ENCODE measurements around the gene WWOX.

The WWOX gene

GRCh38 chr16:78639775-78640174, 540.3 kb downstream of the WWOX start:
- H3K4me1 ChIP-seq, result no peaks in the 10 kb centered on the region
- no peaks in the 10 kb centered on the region for H3K36me3 ChIP-seq
- no peak overlapping the region for H3K4me3 ChIP-seq
- intact Hi-C loops (cut with DNase I; ENCODE audit: low total_unique reads), result no loop called here
- no peak for TF ChIP-seq CTCF (IDR thresholded peaks at IDR 0.05)
- H3K27me3 ChIP-seq, result no peaks in the 10 kb centered on the region
- H3K9me3 ChIP-seq, result no peaks in the 10 kb centered on the region
- no peak overlapping the region for H3K27ac ChIP-seq
- DNase-seq, result no peak

- Histone ChIP-seq H3K9me3 (no peaks in the 10 kb centered on the region), H3K27me3 (no peaks in the 10 kb centered on the region)
- intact Hi-C loops (cut with DNase I; ENCODE audit: low total_unique reads), result no loop called here
These were observed 541.4 kb downstream of the WWOX start for GRCh38 chr16:78640886-78641285.

GRCh38 chr16:78641433-78641832, 542.0 kb downstream of the WWOX start:
- H3K27me3 ChIP-seq, result no peaks in the 10 kb centered on the region
- H3K27ac ChIP-seq, result no peak overlapping the region
- no peaks in the 10 kb centered on the region for H3K36me3 ChIP-seq
- H3K9me3 ChIP-seq, result no peaks in the 10 kb centered on the region
- DNase-seq, result no peak
- intact Hi-C loops (cut with DNase I; ENCODE audit: low total_unique reads), result no loop called here
- no peaks in the 10 kb centered on the region for H3K4me1 ChIP-seq
- no peak overlapping the region for H3K4me3 ChIP-seq
- no peak for TF ChIP-seq CTCF (IDR thresholded peaks at IDR 0.05)

More at GRCh38 chr16:78640886-78641285, 541.4 kb downstream of the WWOX start:
- no peaks in the 10 kb centered on the region for H3K36me3 ChIP-seq
- no peak for DNase-seq
- no peak overlapping the region for H3K27ac ChIP-seq
- H3K4me1 ChIP-seq, result no peaks in the 10 kb centered on the region
- H3K4me3 ChIP-seq, result no peak overlapping the region
- no peak for TF ChIP-seq CTCF (IDR thresholded peaks at IDR 0.05)

GRCh38 chr16:78642621-78643285, 543.3 kb downstream of the WWOX start:
- no peaks in the 10 kb centered on the region for H3K4me1 ChIP-seq
- intact Hi-C loops (cut with DNase I; ENCODE audit: low total_unique reads), result no loop called here
- no peak overlapping the region for H3K4me3 ChIP-seq
- no peak overlapping the region for H3K27ac ChIP-seq
- no peaks in the 10 kb centered on the region for H3K27me3 ChIP-seq
- H3K36me3 ChIP-seq, result no peaks in the 10 kb centered on the region
- no peaks in the 10 kb centered on the region for H3K9me3 ChIP-seq
- no peak for TF ChIP-seq CTCF (IDR thresholded peaks at IDR 0.05)
- no peak for DNase-seq

- no peak for TF ChIP-seq CTCF (IDR thresholded peaks at IDR 0.05)
- Histone ChIP-seq H3K27me3 (no peaks in the 10 kb centered on the region), H3K27ac (no peak overlapping the region), H3K4me1 (peaks cover 0 to 12% (median 6%) of the 10 kb centered on the region in 4 donors), H3K36me3 (no peaks in the 10 kb centered on the region), H3K9me3 (no peaks in the 10 kb centered on the region), H3K4me3 (no peak overlapping the region)
- intact Hi-C loops (cut with DNase I; ENCODE audit: low total_unique reads), result no loop called here
- DNase-seq, result no peak
These were observed 546.2 kb downstream of the WWOX start for GRCh38 chr16:78645657-78646056.

GRCh38 chr16:78647019-78647418, 547.6 kb downstream of the WWOX start:
- no peaks in the 10 kb centered on the region for H3K27me3 ChIP-seq
- H3K4me1 ChIP-seq, result peaks cover 0 to 12% (median 6%) of the 10 kb centered on the region in 4 donors
- H3K36me3 ChIP-seq, result no peaks in the 10 kb centered on the region
- no peak for TF ChIP-seq CTCF (IDR thresholded peaks at IDR 0.05)
- no peak for DNase-seq
- no peak overlapping the region for H3K4me3 ChIP-seq
- no peak overlapping the region for H3K27ac ChIP-seq
- intact Hi-C loops (cut with DNase I; ENCODE audit: low total_unique reads), result no loop called here
- no peaks in the 10 kb centered on the region for H3K9me3 ChIP-seq

Data from tibial artery (tissue), 4 donors.